HS-5 (cell line): ENCODE data around the gene SGMS1.
"Not testable (repeated sequence)": the region's sequence is repeated elsewhere in the genome, so short reads cannot be mapped to it uniquely, and the experiment has no call there.

Experiments used
- DNase-seq: peaks from one replicate; pipeline ENCODE4 v3.0.0-alpha.2; 2012; ENCODE audit warnings: low read depth

The SGMS1 gene

DNA sequence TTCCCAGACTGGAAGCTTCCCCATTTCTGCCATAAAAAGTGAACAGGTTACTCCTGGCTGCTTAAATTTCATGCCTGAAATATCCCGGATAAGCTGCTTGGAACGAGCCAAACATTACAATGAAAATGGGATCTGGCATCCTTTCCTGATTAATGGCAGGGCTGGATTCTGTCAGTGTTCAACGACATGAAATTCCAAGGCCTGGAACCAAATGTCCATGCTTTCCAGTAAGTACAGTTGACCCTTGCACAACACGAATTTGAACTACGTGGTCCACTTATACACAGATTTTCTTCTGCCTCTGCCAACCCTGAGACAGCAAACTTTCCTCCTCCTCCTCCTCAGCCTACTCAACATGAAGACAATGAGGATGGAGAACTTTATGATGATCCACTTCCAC, 65.4 kb downstream of the SGMS1 start:
- no peak for DNase-seq

DNA sequence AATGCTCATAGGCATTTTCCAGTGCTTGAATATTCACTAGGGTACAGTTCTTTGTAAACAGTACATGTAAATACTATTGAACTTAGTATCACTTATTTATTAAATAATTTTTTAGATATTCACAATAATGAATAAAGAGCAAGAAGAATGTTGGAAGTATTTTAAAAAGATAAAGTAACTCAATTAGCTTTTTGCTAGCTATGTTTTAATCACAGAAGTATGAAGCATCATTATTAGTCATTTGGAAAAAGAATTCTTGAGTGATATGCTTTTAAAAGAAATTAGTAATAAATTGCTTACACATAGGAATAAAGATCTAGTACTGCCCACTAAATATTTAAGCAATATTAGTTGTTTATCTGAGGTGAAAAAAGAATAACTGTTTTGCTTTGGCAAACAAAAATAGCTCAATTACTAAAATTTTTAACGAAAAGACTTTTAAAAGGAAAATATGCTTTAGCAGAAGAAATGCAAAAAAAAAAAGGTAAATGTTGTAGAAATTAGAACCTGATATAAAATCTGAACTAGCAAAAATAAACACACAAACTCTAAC, 66.5 kb downstream of the SGMS1 start:
- no peak for DNase-seq

DNA sequence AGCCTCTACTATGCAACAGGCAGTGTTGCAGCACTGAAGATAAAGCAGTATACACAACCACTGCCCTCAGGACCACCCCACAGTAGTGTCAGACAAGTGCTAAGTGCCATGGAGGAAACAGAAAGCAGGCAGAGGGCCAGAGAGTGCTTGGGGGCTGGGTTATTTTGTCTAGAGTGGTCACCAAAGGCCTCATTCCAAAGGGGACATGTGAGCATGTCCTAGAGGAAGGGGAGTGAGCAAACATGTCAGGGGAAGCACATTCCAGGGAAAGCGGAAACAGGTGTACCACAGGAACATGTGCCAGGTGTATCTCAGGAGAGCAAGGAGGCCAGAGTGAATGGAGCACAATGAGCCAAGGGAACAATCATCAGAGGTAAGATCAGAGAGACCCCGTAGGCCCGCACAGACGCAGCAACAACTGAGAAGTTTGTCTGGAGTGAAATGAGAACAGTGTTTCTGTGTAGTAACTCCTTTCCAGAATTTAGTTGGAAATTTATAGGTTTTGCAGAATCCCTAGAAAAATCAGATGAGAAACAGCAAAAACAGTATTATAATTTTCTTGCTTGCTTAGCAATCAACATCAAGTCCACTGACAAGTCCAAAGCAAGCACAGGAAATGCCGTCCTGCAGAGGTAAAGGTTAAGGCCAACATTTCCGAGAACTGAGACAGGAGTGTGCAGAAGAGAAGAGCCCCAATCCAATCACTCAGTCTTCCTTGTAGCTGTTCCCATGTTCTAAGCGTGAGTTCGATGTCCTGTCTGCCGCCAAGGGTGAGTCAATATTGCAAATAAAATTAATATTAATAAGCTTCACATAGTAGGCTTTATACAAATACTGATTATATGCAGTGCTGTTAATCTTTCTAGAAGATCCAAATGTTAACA, 67.3 kb downstream of the SGMS1 start:
- no peak for DNase-seq

DNA sequence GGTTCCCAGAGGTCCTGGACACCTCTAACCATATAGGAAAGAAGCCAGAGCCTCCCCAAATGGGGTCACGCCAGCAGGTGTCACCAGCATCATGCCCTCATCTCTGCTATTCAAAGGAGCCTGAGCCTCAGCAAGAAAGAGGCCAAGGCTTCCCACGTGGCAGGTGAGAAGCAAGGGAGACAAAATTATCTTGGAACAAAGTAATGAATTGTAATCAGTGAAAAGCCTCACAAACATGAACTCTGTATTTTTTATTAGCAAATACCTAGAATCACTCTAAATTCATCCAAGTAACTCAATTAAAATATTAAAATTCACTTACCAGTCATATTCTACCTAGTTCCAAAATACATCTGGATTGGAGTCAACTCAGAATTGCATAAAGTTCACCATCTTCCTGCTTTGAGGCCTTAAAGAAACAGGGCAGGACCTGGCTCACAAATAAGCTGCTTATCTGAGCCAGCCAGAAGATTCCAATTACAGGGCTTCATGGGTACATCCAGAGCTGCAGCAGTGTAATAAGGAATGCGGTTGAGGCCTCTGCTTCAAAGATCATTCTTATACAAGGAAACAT, 68.7 kb downstream of the SGMS1 start:
- DNase-seq = no peak

DNA sequence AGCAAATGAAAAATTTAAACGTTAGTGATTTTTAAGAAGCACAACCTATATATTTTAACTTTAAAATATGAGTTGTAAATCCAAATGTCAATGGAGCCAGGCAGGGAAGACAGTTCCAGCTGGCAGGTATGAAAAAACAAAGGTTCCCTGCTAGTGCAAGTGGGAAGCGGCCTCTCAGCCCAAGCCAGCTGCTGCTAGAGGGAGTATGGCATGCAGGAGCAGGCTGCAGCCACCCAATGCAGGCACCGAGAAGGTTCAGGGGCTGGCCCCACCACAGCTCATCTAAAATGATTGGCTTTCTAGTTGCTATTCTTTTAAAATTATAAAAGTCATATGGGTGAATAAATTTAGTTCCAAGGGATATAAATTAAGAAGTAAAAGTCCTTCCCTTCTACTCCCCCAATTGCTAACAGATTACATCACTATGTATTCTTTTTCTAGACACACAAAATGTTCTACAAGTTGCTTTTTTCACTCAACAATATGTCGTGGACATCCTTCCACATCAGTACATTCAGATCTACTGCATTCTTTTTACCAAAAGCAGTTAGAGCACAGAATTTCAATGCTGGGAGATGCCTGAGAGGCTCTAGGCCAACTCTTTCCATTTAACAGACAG, 69.3 kb downstream of the SGMS1 start:
- no peak for DNase-seq

DNA sequence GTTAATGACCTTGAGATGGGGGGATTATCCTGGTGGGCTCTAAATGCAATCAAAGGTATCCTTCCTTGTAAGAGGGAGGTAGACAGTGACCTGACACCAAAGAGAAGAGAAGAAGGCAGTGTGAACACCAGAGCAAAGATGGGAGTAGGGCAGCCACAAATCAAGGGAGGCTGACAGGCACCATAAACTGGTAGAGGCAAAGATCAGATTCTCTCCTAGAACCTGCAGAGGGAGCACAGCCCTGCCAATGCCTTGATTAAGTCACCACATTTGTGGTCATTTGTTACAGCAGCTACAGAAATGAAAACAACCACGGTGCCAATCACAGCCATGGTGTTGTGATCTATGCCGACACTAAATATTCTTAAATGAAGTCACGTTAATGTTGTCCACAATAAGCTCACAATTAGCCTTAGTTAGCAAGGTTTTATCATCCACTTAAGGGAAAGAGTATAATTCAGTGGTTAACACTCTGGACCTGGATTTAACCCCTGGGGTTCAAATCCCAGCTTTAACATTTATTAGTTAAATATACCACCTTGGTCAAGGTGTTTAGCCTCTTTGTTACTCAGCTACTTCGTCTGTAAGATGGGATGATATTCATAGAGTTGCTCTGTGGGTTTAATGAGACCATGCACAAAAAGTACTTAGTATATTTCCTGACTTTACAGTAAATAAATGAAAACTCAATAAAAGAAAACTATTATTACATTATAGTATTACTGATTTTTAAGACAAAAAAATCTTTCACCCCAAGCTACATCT, 70.8 kb downstream of the SGMS1 start:
- no peak for DNase-seq

DNA sequence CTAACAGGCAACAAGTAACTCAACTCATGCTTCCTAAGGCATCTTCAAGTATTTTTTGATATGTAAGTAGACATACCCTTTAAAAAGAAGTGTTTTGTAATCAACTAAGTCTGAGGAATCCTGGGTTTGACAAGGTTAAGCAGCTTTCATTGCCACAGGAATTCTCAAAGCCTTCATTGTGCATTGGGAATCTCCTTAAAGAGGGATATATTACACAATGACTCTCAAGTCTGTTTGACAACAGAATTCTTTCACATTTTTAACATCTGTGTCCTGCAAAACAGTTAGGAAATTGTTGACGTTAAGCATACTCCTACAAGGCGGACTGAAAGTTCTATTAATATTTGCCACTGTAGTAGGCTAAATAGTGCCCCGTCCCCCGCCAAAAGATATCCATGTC, 71.4 kb downstream of the SGMS1 start:
- no peak for DNase-seq

DNA sequence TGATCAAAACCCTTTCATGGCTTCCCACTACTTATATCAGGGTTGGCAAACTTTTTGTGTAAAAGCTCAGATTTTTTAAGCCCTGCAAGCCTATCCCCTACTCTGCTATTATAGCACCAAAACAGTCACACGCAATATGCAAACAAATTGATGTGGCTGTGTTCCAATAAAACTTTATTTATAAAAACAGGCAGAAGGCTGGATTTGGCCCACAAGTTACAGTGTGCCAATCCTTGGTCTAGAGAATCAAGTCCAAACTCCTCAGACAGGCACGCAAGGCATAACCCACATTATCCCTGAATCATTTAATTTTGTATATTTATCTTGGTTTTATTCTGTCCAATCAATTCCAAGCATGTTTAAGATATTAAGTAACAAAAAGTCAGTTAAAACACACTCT, 71.9 kb downstream of the SGMS1 start:
- no peak for DNase-seq

DNA sequence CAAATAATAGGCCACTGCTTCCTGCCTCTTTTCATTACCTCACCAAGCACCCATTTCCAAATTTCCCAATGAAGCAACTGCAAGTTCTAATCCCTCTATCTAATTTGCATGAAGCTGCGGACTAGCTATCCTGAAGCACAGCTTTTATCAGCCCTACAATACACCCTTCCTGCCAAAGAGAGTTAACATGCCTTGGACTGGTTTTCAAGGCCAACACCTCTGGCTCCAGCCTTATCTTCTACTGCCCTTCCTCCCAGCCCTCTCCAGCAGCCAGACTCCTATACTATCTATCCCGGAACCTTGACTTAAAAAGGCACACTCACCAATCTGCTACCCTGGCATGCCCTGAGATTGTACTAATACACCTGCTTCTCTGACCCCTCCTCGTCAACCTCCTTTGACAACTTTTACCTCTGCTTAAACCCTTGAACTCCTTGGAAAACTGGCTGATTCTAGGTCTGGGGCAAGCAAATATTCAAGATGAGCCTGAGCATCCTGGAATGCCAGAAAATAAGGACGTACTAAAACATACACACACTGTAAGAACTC, 73.4 kb downstream of the SGMS1 start:
- no peak for DNase-seq

DNA sequence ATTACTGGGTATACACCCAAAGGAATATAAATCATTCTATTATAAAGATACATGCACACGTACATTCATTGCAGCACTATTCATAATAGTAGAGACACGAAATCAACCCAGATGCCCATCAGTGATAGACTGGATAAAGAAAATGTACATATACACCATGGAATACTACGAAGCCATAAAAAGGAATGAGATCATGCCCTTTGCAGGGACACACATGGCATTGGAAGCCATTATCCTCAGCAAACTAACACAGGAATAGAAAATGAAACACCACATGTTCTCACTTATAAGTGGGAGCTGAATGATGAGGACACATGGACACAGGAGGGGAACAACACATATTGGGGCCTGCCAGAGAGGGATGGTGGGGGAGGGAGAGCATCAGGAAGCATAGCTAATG, 74.6 kb downstream of the SGMS1 start:
- not testable (repeated sequence) for DNase-seq

DNA sequence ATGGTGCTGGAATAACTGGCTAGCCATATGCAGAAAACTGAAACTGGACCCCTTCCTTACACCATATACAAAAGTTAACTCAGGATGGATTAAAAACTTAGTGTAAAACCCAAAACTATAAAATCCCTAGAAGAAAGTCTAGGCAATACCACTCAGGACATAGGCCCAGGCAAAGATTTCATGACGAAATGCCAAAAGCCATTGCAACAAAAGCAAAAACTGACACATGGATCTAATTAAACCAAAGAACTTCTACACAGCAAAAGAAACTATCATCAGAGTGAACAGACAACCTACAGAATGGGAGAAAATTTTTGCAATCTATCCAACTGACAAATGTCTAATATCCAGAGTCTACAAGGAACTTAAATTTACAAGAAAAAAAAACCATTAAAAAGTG, 75.3 kb downstream of the SGMS1 start:
- DNase-seq = not testable (repeated sequence)

DNA sequence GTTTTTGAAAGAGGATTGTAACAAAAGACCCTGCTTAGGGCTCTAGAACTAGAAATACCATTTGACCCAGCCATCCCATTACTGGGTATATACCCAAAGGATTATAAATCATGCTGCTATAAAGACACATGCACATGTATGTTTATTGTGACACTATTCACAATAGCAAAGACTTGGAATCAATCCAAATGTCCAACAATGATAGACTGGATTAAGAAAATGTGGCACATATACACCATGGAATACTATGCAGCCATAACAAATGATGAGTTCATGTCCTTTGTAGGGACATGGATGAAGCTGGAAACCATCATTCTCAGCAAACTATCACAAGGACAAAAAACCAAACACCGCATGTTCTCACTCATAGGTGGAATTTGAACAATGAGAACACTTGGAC, 77.5 kb downstream of the SGMS1 start:
- DNase-seq = not testable (repeated sequence)

DNA sequence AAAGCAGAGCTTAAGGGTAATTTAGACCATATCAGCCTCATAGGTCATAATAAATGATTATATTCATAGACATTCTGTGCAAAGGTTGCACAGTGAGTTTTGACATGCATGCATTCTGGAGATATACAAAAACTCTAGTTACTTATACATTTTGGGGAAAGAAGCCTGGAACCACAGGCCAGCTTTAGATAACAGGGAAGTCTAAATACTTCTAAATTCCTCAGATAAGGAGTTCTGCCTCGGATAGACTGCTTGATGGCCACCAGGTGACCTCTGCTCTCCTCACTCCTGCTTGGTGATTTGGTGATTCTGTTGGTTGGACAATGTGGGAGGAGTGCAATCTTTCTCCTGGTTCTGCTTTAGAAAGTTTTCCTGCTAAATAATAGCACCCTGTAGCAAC, 77.9 kb downstream of the SGMS1 start:
- no peak for DNase-seq

DNA sequence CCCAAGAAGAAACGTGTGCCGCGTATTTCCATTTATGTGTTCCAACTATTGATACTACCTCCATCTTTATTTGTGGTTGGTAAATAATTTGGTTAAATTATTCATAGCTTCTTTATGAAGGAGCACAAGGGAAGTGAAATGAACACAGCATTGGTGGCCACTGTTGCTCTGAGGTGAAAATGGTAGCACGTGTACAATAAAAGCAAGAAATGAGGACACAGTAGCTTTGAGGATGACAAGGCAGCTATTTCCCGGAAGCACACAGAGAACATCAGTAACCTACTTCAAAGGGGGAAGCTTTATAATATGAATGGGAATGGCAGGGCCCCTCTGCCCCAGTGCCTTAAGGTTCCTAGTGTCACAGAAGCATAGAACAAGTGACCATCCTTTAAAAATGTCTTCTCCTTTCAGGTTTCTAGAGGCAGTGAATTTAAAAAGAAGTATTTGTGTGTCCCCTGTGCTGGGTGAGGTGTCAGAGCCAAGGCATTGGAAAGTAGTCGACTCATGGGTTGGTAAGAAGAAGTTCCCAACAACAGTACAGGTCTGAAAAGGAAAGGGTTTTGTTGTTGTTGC, 78.8 kb downstream of the SGMS1 start:
- DNase-seq = no peak

DNA sequence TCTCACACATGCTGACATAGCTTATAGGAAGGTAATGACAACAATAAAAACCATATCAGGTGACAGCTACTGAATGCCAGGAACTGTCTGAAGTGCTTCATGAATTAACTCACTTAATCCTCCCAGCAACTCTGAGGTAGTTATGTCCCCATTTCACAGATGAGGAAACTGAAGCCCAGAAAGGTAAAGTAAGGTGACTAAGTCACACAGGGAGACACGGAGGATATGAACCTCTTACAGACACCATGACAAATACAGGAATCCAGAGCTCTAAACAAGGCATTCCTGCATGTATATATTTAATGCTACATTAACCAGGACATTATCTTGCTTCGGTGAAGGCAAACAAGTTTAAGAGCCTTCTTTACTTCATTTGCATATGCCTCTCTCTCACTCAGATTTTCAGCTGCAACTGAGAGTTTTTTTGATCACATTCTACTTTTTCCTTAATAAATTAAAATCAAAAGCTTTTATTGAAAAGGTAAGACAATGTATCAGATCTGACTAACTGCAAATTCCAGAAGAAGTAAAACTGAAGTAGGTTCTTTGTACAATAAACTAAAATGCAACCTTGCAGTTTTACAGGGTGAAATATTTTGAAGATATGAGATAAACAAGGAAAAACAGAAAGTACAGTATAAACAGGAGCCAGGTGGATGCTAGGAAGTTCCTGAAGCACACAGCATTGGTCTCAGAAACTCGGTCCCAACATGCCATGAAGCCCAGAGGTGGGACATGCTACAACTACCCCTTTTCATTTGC, 79.5 kb downstream of the SGMS1 start:
- no peak for DNase-seq

DNA sequence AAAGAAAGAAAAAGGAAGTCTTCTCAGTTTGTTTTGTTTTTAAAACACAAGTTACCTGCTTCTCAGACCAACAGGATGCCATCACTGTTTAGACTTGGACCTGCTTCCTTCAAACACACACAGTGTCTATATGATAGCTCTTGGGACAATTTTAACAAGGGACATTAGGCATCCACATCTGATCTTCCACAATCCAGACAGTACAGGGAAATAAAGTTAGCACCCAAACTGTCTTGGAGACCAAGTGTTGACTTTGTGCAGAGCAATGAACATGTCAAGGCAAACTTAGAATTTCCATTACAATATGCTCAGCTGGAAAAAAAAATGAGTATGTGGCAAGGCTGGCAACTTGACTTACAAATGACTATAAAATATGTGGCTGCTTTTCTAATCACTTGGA, 80.9 kb downstream of the SGMS1 start:
- DNase-seq = no peak

DNA sequence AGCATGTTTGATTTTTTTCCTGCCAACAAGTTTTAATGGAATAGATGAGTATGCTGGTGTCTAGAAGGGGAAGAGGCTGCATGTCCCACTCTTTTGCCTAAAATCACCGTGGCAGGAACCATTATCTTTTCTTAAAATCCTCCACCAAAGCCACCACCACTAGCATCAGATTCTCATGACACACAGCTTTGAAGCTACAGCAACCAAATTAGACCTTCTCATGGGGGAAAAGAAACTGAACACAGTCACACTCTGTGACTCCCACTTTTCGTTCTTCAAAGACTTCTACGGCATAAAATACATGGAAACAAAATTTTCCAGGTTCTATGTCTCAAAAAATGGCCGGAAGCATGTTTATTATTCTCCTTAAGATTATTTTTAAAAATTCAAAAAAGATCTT, 81.8 kb downstream of the SGMS1 start:
- no peak for DNase-seq

DNA sequence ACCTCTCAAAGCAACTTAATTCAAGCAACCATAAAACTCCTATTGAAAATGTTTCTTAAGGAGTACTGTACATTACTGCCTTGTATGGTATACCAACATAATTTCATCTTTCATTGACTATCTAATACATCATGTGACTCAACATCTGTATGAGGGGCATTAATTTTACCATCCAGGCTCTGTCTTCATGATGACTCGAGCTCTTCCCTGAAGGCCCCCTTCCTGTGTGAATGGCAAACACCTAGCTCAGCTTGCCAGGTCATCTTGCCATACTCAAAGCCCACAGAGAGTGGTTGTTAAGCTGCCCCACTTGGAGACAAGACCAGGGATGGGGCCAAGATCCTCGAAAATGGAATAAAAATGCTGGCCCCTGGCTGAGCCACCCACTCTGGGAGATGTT, 82.4 kb downstream of the SGMS1 start:
- no peak for DNase-seq

DNA sequence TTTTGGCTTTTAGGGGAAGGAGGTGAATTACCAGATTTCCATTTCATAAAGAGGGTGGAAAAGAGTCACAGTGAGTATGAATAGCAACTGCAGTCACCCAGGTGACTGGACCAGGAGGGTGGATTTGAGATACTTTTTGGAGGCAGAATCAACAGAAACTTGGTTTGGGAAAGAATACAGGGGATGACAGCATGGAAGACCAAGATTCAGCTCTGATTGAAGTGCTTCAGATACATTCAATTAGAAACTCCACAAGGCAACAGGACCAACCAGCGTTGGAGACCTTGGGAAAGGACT, 83.0 kb downstream of the SGMS1 start:
- DNase-seq = no peak

DNA sequence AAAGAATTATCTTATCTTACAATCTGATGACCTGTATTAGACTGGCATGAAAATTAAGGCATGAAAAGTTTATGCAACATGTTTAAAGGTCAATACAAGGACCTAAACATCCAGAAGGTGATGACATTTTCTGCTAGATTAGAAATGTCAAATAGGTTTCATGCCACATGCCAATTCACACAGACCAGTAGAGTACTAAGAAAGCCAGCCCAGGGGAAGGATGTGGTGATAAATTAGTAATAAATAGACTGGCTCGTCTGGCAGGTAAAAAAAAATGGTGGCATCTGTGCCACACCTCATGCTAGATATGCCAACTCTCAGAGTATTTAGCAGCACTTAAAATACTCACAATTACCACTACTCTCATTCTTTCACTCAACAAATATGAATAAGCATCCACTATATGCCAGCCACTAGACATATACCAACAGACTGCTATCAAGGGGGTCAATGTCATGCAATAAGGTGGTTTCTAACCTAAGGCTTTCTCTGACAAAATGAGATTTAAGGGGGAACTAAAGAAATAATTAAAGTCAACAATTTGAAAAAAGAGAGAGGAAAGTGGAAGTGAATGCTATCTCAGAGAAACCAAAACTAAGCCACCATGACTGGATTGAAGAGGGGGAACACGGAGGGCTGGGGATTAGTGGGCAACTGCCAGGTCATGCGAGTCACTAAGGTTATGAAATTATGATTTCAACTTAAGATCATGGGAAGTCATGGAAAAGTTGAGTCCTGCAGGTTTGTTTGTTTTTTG, 83.5 kb downstream of the SGMS1 start:
- no peak for DNase-seq
